Ovary (tissue), 3 donors: ENCODE data around the gene ACVR2B.

ENCODE experiments used
- CTCF ChIP-seq, 3 donors: fragments of 450-650 bp in 2 of 3; fragments of 200-600 bp in 1 of 3; IDR thresholded peaks; one replicate each; pipeline versions ENCODE4 v1.5.1 to v1.8.0; 2016 to 2022; ENCODE audit warnings: antibody characterized with exemption in 3 of 3, mild to moderate bottlenecking in 1 of 3
- EP300 ChIP-seq: sonication (generic); formaldehyde crosslinking; IDR thresholded peaks from one replicate; pipeline ENCODE4 v1.6.1; 2017; ENCODE audit warnings: antibody characterized with exemption
- POLR2A ChIP-seq: fragments of 450-650 bp; IDR thresholded peaks from one replicate; pipeline ENCODE4 v1.6.1; 2017; ENCODE audit warnings: antibody characterized with exemption, mild to moderate bottlenecking, moderate library complexity
- donor health status: DM: no; HTN: no; CAD: no.

DNA sequence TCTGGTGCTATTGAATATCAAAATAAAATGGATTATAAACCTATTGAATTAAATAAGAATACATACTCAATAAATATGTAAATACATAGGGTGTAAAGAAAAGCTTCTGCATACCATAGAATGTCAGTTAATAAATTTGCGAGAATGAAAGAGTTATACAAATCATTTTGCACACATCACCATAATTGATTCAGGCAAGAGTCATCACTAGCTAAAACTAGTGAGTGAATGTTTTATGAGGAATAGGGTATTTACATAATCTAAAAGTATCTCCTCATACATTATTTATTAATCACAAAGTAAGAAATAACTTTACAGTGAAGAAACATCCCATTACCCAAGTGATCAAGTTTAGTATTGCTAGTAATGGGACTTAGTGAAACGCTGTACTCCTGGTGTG, 56.0 kb downstream of the ACVR2B start:
- TF ChIP-seq EP300 (no peak), CTCF (IDR thresholded peaks at IDR 0.05) (no peak), POLR2A (no peak)
